AG10803 (cell line): ENCODE measurements around the gene RBBP8.
"Not testable (repeated sequence)": the region's sequence is repeated elsewhere in the genome, so short reads cannot be mapped to it uniquely, and the experiment has no call there.

ENCODE experiments used
- DNase-seq: peaks from one replicate; pipeline ENCODE4 v3.0.0; 2010; ENCODE audit warnings: low read depth
- H3K4me3 ChIP-seq: 2 replicates; pipeline ENCODE4 v1.5.1; 2011; ENCODE audit warnings: mild to moderate bottlenecking, low read length, control low read depth
- TF ChIP-seq, protein P1 (sequence below): conservative IDR thresholded peaks from 2 replicates; pipeline ENCODE4 v1.5.1; 2011; ENCODE audit warnings: mild to moderate bottlenecking, low read length, control low read depth, inconsistent platforms

Gene RBBP8

DNA sequence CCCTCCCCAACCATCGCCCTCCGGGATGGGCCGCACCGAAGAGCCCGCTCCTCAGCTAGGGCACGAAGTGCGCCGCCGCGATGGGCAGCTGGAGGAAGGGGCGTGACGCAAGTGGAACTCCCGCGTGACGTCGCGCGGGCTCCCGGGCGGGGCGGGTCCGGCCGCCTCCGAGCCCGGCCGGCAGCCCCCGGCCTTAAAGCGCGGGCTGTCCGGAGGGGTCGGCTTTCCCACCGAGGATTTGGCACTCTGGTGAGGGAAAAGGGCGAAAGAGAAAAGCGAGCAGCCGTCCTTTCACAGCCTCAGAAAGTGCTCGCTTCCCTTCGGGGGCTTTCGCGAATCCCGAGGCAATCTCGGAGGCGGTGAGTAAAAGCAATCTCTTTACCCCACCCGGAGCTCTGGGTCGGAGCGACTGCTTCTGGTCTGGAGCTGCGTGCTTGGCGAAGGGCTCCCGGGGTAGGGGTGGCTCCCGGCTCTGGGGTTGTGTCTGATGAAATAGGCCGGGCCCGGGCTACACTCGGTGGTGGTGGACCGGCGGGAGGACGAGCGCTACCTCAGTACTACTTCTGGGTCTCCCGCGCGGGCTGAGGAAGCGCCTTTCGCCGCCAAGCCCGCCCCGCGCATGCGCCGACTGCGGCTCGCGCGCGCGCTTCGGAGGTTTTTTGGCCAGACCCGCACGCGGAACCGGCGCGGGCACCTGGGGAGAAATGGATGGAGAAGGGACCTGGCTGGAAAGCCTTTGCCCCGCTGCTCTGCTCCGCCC, at the start of gene RBBP8:
Gene RBBP8, plus strand, starts transcription at position 123 of the 760 bp plus-strand sequence. CDS start 3,524 bp downstream, outside the sequence.
- TF ChIP-seq, protein P1, sequence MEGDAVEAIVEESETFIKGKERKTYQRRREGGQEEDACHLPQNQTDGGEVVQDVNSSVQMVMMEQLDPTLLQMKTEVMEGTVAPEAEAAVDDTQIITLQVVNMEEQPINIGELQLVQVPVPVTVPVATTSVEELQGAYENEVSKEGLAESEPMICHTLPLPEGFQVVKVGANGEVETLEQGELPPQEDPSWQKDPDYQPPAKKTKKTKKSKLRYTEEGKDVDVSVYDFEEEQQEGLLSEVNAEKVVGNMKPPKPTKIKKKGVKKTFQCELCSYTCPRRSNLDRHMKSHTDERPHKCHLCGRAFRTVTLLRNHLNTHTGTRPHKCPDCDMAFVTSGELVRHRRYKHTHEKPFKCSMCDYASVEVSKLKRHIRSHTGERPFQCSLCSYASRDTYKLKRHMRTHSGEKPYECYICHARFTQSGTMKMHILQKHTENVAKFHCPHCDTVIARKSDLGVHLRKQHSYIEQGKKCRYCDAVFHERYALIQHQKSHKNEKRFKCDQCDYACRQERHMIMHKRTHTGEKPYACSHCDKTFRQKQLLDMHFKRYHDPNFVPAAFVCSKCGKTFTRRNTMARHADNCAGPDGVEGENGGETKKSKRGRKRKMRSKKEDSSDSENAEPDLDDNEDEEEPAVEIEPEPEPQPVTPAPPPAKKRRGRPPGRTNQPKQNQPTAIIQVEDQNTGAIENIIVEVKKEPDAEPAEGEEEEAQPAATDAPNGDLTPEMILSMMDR: no peak
- peak; percentile 66 for DNase-seq
- H3K4me3 ChIP-seq: peak within 1 kb of the TSS; percentile 94

DNA sequence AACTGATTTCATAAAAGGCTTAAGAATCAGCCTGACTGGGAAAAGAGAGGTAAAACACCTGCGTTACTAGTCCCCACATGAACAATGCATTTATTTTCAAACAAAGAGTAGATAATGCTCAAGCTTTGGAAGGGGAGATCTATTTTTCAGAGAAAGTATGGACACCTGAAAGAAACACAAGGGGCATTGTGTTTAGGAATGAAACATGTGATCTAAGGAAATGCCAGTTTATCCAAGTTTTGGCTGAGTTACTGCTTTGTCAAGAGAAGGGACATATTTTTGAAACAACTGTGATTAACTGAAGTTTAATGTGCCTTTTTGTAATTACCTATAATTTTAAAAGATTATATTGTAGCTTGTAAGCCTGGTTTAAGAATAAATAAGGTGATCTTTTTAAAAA, 49.3 kb upstream of the RBBP8 start:
- DNase-seq: no peak
- TF ChIP-seq, protein P1: no peak

DNA sequence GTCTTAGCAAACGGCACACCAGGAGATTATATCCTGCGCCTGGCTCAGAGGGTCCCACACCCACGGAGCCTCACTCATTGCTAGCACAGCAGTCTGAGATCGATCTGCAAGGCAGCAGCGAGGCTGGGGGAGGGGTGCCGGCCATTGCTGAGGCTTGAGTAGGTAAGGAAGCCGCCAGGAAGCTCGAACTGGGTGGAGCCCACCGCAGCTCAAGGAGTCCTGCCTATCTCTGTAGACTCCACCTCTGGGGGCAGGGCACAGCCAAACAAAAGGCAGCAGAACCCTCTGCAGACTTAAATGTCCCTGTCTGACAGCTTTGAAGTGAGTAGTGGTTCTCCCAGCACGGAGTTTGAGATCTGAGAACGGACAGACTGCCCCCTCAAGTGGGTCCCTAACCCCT, 47.4 kb upstream of the RBBP8 start:
- DNase-seq: not testable (repeated sequence)

More for the DNA sequence above, 49.3 kb upstream of the RBBP8 start:
- no peak overlapping the region for H3K4me3 ChIP-seq

DNA sequence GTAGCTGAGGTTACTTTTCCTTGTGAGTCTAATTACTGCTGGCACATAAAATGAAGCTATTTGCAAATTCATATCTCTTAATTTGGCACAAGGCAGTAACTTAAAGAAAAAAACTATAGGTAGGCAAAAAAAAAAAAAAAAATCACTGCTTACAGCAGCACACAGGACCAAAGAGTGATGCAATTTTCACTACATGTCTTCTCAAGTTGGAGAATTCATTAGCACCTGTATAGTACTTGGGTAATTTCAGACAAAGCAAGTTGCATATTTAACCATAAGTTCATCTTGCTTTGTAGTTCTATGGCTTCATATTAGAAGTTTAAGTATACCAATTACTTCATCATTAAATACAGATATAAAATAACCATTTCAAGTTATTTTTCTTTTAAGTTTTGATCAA, 33.7 kb upstream of the RBBP8 start:
- H3K4me3 ChIP-seq: no peak overlapping the region
- DNase-seq: no peak
- TF ChIP-seq, protein P1: no peak

More for the DNA sequence above, 47.4 kb upstream of the RBBP8 start:
- H3K4me3 ChIP-seq: not testable (repeated sequence)

DNA sequence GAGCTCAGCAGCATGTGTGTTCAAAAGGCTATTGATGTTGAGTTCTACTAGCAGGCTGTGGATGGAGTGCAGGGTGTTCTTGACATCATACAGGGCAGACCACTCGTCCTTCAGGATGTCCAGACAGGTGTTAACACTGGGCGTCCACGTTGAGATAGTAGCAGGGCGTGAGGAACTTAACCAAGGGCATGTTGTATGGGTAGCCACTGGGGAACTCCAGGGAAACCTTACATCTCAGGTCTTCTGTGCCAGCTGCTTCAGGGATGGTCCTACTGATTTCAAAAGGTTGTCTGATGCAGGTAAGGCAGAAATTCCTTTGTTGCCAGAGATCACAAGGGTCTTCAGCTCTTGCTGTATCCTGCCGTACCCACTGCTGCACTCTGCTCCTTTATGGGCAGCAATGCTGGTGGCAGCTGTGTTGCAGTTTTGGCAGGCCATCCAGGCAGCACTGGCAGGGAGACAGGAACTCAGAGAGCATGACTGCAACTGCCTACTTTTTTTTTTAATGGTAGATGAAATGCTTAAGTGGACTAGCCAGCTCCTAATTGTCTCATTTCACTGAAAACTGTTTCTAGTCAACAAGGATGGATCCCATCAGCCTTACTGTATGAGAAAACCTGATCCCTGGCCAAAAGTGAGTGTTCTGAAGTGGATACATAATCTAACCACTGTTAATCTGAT, 32.4 kb upstream of the RBBP8 start:
- peak; percentile 32 for DNase-seq
- TF ChIP-seq, protein P1: no peak
- H3K4me3 ChIP-seq: no peak overlapping the region

DNA sequence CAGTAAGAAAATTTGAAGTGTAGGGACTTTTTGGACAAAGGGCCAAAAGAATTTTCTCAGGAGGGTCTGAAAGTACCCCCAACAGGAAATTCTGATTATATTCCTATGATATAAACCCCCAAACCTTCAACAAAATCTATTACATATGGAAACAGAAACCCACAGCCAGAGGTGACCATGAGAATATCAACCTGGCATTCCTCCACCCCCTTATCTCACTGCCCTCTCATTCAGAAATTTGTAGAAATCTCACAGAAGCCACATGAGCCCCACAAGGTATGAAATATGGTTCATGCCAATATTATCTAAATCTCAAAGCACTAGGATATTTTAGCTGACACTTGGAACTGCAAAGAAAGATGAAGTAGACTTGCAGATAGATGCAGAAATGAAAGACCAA, 31.0 kb upstream of the RBBP8 start:
- no peak overlapping the region for H3K4me3 ChIP-seq
- TF ChIP-seq, protein P1: no peak
- no peak for DNase-seq

DNA sequence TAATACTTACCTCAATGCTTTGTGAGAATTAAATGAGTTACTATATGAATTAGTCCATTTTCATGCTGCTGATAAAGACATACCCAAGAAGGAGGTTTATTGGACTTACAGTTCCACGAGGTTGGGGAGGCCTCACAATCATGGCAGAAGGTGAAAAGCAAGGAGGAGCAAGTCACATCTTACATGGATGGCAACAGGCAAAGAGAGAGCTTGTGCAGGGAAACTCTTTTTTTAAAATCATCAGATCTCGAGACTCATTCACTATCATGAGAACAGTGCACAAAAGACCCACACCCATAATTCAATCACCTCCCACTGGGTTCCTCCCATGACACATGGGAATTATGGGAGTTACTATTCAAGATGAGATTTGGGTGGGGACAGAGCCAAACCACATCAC, 29.9 kb upstream of the RBBP8 start:
- not testable (repeated sequence) for H3K4me3 ChIP-seq, DNase-seq

DNA sequence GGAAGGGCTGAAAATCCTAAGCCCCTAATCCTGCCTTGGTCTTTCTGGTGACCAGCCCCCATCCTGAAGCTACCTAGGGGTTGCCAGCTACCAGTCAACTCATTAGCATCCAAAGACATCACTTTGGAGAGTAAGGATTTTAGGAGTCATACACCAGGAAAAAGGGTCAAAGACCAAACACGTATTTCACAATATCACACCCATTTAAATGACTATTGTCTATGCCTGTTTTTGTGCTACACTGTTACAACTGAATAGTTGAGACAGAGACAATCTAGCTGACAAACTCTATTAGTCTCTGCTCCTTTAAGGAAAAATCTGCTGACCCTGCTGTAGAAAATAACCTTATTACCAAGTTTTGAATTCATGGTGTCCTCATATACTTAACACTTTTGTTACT, 21.0 kb upstream of the RBBP8 start:
- TF ChIP-seq, protein P1: no peak
- no peak for DNase-seq
- H3K4me3 ChIP-seq: no peak overlapping the region
